ENCODE results near the gene STAC2. TPM values are rescaled to one million over a fixed set of nuclear protein-coding genes. Genes with fewer than 3 reads are reported as not detected.
A peak's percentile ranks its signal among the peaks of the same experiment; 100 is the strongest.

STAC2 gene
- total RNA-seq, 1 experiment from 2014 or later, result 0.08 TPM

DNA sequence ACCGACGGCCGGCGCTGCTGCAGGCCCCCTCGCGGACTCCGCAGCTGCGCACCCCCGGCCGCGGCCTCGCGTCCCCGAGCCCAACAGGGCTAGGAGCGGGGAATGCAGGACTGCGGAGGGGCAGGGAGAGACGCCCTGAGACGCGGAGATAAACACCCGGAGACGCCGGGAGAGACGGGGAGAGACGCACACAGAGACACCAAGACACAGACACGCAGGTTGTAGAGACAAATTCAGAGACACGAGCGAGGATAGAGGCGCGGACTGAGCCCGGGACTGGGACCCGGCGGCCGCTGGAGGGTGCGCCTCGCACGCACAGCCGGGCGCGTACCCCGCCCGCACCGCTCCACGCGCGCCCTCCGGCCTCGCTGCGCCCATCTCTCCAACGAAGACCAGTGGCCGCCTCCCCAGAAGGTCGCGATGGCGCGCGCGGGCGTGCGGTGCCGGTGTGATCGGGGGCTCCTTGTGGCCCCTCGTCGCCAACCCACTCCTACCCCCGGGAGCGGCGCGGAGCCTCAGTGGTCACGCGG is 902 bp downstream of the STAC2 start:
- intact Hi-C loops (cut with micrococcal nuclease; ENCODE audit: unreplicated experiment), result no loop called here
- no peaks in the 10 kb centered on the region for H3K4me1 ChIP-seq (ENCODE audit: control insufficient read depth, insufficient read depth, low read length)
- no peak for TF ChIP-seq POLR2AphosphoS5 (IDR thresholded peaks at IDR 0.05; ENCODE audit: low read depth, low read length)
- TF ChIP-seq TCF7L2 (IDR thresholded peaks at IDR 0.05; ENCODE audit: low read depth, low read length), result no peak
- TF ChIP-seq SIN3A (IDR thresholded peaks at IDR 0.05; ENCODE audit: borderline replicate concordance, insufficient read depth, low read depth, low read length), result no peak
- TF ChIP-seq REST (IDR thresholded peaks at IDR 0.05; ENCODE audit: insufficient read depth in 1 of 2, low read depth in 2 of 2, low read length in 1 of 2), result no peak
- TF ChIP-seq, protein P1, sequence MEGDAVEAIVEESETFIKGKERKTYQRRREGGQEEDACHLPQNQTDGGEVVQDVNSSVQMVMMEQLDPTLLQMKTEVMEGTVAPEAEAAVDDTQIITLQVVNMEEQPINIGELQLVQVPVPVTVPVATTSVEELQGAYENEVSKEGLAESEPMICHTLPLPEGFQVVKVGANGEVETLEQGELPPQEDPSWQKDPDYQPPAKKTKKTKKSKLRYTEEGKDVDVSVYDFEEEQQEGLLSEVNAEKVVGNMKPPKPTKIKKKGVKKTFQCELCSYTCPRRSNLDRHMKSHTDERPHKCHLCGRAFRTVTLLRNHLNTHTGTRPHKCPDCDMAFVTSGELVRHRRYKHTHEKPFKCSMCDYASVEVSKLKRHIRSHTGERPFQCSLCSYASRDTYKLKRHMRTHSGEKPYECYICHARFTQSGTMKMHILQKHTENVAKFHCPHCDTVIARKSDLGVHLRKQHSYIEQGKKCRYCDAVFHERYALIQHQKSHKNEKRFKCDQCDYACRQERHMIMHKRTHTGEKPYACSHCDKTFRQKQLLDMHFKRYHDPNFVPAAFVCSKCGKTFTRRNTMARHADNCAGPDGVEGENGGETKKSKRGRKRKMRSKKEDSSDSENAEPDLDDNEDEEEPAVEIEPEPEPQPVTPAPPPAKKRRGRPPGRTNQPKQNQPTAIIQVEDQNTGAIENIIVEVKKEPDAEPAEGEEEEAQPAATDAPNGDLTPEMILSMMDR (IDR thresholded peaks at IDR 0.05), result no peak
- ChIA-PET CTCF (no interaction called here), POLR2A (no interaction called here)
- no TSS peak for BruUV-seq (replicated peaks)
- no peaks in the 10 kb centered on the region; the same call in 1 of the 2 replicates for H3K27me3 ChIP-seq (ENCODE audit: control insufficient read depth, insufficient read depth, low read length)
- no peaks in the 10 kb centered on the region for H3K36me3 ChIP-seq (ENCODE audit: control insufficient read depth, insufficient read depth, low read length)
- ATAC-seq (peak; percentile 27; the same call in 1 of the 2 replicates), DNase-seq (ENCODE audit: low read depth, low spot score) (no peak)
- peak overlapping the region in 1 of 2 experiments; percentile 17; a peak in 1 of 4 replicates for H3K4me3 ChIP-seq (ENCODE audit: low read depth in 2 of 2, low read length in 2 of 2)
- no peak overlapping the region for H3K27ac ChIP-seq (ENCODE audit: low read length)
- H3K9me3 ChIP-seq (ENCODE audit: control insufficient read depth, insufficient read depth, low read depth, low read length), result no peaks in the 10 kb centered on the region
- in situ Hi-C loops (cut with HindIII; ENCODE audit: low pct_unique_long_range_greater_than_20kb, low sequenced_read_pairs), result no loop called here

DNA sequence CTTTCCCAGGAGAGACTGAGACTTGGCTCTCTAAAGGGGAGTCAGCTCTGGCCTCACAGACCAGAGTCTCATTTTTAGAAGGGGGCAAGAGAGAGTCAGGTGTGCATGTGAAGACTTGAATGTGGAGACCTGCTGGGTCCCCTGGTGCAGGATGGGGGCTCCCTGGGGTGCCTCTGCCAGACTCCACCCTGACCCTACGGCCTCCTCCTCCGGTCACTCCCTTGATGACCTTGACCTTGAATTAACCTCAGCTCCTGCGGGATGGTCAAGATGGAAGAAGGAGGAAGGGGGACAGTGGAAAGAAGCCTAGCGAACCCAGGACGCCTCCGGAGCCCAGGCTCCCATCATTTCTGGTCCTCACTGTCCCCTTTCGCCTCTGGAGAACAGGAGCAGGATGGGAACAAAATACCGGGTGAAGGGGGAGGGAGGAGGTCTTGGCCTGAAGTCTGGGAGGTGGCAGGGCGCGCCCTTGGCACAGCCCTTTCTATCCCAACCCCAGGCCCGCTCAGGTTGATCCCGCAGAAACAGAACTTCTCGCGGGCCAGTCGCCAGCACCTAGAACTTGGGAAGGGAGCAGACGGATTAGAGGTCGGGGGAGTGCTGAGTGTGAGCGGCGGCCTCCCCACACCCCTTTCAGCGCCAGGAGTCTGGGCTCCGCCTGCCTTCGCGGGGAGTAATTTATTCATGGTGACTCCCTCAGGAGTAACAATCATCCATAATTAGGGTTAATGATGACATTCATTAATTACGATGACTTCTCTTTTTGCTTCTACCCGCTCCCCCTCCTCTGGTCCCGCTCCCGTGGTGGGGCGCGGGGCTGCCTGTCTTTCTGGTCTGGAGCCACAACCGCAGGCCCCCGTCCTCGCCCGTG is 1.6 kb downstream of the STAC2 start:
- H3K27ac ChIP-seq (ENCODE audit: low read length), result no peak overlapping the region
- H3K36me3 ChIP-seq (ENCODE audit: control insufficient read depth, insufficient read depth, low read length), result no peaks in the 10 kb centered on the region
- POLR2A ChIA-PET, result no interaction called here
- no peak for ATAC-seq
- no peak overlapping the region for H3K4me3 ChIP-seq (ENCODE audit: low read depth in 2 of 2, low read length in 2 of 2)
- no peak for DNase-seq (ENCODE audit: low read depth, low spot score)
- no peak for TF ChIP-seq REST (IDR thresholded peaks at IDR 0.05; ENCODE audit: insufficient read depth in 1 of 2, low read depth in 2 of 2, low read length in 1 of 2)
- TF ChIP-seq POLR2AphosphoS5 (IDR thresholded peaks at IDR 0.05; ENCODE audit: low read depth, low read length), result no peak
- TF ChIP-seq, protein P1 (IDR thresholded peaks at IDR 0.05), result no peak
- TF ChIP-seq SIN3A (IDR thresholded peaks at IDR 0.05; ENCODE audit: borderline replicate concordance, insufficient read depth, low read depth, low read length), result no peak
- TF ChIP-seq TCF7L2 (IDR thresholded peaks at IDR 0.05; ENCODE audit: low read depth, low read length), result no peak
- H3K4me1 ChIP-seq (ENCODE audit: control insufficient read depth, insufficient read depth, low read length), result no peaks in the 10 kb centered on the region
- H3K9me3 ChIP-seq (ENCODE audit: control insufficient read depth, insufficient read depth, low read depth, low read length), result no peaks in the 10 kb centered on the region
- in situ Hi-C loops (cut with HindIII; ENCODE audit: low pct_unique_long_range_greater_than_20kb, low sequenced_read_pairs), result no loop called here
- CTCF ChIA-PET, result interaction anchor here (0.5 kb wide), 1 partner anchor 12 kb away, joined by 4 read pairs; no protein-coding TSS in a partner anchor
- BruUV-seq (replicated peaks), result no TSS peak
- intact Hi-C loops (cut with micrococcal nuclease; ENCODE audit: unreplicated experiment), result no loop called here
- no peaks in the 10 kb centered on the region; the same call in 1 of the 2 replicates for H3K27me3 ChIP-seq (ENCODE audit: control insufficient read depth, insufficient read depth, low read length)
